Measurements from ENCODE around the gene SPATA20.

SPATA20 gene

GRCh38 chr17:50547035-50547735 is at the start of gene SPATA20:
Gene SPATA20, plus strand, starts transcription at chr17:50547174. Its CDS starts 35 bp downstream, at chr17:50547209.
- in situ Hi-C loops (cut with HindIII; ENCODE audit: low sequenced_read_pairs), result no loop called here

GRCh38 chr17:50498021-50498874 is 48.7 kb upstream of the SPATA20 start:
- in situ Hi-C loops (cut with HindIII; ENCODE audit: low sequenced_read_pairs), result no loop called here

DNA sequence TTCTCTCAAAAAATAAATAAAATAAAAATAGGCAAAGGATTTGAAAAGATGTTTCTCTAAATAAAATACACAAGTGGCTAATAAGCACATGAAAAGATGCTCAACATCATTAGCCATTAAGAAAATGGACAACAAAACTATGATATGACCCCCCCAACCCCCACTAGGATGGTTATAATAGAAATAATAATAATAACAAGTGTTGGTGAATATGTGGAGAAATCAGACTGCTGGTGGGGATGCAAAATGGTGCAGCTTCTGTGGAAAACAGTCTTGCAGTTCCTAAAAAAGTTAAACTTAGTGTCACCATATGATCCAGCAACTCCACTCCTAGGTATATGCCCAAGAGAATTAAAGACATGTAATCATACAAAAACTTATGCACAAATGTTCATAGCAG is 47.7 kb upstream of the SPATA20 start:
- in situ Hi-C loops (cut with HindIII; ENCODE audit: low sequenced_read_pairs), result no loop called here

- in situ Hi-C loops (cut with HindIII; ENCODE audit: low sequenced_read_pairs), result no loop called here
Observed at GRCh38 chr17:50499721-50500120, 47.3 kb upstream of the SPATA20 start.

- in situ Hi-C loops (cut with HindIII; ENCODE audit: low sequenced_read_pairs), result no loop called here
Observed at GRCh38 chr17:50501054-50501453, 45.9 kb upstream of the SPATA20 start.

GRCh38 chr17:50502301-50502990 is 44.5 kb upstream of the SPATA20 start:
- in situ Hi-C loops (cut with HindIII; ENCODE audit: low sequenced_read_pairs), result no loop called here

DNA sequence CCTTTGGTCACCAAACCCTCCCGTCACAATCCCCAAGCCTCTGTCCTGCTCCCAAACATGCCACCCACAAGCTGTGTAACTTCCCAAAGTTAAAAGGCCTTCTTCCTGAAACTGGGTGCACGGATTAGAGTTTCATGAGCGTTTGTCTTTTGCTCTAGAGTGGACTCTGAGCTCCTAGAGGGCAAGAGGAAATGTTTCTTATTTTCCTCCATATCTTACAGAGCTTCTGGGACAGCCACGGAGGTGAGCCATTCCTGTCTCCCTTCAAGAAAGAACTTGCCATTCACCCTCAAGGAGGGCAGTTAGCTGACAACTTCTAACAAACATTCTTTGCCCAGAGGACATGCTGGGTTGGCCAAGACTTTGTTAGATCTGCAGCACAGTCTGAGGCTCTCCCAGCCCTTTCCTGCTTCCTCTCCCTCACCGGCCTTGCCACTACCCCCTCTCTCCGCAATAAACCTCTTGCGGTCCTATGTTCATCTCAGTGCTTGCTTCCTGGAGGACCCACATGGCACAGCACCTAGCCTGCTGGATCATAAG is 41.3 kb upstream of the SPATA20 start:
- in situ Hi-C loops (cut with HindIII; ENCODE audit: low sequenced_read_pairs), result no loop called here

DNA sequence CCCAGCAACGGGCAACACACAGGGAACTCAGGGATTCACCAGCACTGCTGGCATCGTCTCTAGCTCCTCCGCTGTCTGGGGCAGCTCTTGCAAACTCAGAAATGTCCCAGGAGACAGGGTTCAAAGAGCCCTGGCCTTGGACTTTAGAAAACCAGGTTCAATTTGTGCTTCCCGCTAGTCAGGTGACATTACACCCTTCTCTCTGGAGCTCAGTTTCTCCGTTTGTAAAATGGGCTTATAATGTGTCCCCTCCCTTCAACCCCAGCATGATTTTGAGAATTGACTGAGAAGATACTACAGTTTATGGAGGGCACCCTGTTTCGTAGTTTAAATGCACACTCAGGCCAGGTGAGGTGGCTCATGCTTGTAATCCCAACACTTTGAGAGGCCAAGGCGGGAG is 40.7 kb upstream of the SPATA20 start:
- in situ Hi-C loops (cut with HindIII; ENCODE audit: low sequenced_read_pairs), result no loop called here

GRCh38 chr17:50507871-50508572 is 39.0 kb upstream of the SPATA20 start, which contains the start of gene MYCBPAP:
Gene MYCBPAP, plus strand, starts transcription at chr17:50508439. Its CDS starts 236 bp downstream, at chr17:50508675.
- in situ Hi-C loops (cut with HindIII; ENCODE audit: low sequenced_read_pairs), result no loop called here

- in situ Hi-C loops (cut with HindIII; ENCODE audit: low sequenced_read_pairs), result no loop called here
Observed at GRCh38 chr17:50508573-50509460, 38.2 kb upstream of the SPATA20 start.

GRCh38 chr17:50511058-50511457 is 35.9 kb upstream of the SPATA20 start:
- in situ Hi-C loops (cut with HindIII; ENCODE audit: low sequenced_read_pairs), result no loop called here

DNA sequence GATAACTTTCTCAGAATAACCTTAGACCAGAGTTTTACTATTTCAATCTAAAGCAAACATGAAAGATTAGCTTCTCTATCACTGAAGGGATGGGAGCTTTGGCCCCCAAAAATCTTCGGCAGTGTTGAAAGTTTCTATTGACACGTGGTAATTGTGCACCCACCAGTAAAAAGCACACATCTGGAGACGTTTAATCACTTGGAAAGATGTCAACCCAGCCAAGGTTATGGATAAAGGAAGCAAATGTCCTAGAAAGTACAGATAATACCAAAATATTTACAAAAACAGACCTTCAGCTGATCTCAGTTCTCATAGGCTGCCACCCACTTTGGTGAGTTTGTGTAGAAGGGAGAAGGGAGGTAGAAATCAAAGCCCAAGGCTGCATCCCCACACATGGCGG is 33.5 kb upstream of the SPATA20 start:
- in situ Hi-C loops (cut with HindIII; ENCODE audit: low sequenced_read_pairs), result no loop called here

DNA sequence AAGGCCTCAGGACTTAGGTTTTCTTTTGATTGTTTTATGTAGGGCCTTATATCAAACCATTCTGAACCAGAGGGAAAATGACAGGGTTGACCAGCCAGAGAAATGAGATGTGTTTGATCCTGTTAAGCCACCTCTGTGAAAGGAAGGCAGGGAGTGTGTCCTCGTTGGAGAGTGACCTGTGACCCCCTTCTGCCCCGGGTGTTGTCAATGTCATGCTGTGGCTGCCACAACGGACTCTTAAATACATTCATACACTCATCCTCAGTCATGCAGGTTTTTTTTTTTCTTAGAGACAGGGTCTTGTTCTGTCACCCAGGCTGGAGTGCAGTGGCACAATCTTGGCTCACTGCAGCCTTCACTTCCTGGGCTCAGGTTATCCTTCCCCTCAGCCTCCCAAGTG is 32.6 kb upstream of the SPATA20 start:
- in situ Hi-C loops (cut with HindIII; ENCODE audit: low sequenced_read_pairs), result no loop called here

DNA sequence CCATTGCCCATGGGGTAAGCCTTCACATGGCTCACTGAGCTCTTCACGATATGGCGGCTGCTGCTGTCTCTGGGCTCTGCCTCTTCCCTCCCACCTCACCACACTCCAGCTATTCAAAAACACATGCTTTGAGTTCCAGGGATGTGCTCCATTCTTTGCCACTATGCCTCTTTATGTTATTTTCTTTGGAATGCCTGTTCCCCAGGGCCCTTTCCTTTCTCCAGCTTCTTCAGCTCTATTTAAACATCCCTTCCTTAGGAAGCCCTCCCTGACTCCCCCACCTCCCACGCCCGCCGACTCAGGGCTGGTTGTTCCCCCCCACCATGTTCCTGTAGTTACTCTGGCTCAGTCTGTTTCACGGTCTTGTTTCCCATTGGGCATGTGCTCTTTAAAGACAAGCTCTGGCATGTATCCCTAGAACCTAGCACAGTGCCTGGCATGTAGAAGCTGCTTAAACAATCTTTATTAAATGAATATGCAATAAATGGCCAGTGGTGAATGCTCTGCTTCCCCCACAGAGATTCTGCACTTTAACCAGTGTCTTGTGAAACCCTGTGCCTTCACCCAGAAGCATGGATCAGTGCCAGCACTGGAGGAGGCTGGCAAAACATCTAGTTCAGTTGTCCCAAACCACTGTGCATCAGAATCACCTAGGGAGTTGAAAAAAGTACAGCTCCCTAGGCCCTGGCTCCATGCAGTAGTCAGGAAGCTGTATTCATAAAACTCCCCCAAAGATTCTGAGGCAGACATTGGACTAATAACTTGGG is 31.9 kb upstream of the SPATA20 start:
- in situ Hi-C loops (cut with HindIII; ENCODE audit: low sequenced_read_pairs), result no loop called here

DNA sequence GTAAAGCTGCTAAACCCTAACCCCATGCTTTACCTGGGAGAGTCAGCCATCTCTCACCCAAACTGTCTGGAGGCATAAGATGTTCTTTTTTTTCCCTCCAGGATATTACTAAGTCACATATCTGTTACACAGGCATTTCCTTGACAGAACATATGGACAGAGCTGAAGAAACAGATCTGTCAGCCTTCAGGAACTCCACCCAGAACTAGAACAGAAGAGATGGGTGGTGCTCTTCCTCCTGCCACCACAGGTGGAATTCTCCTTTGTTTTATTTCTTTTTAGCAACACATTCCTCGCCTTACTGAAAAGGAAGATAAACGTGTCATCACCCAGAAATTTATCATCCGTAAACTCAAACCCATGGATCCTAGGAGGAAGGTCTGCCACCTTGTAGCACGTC is 30.0 kb upstream of the SPATA20 start:
- in situ Hi-C loops (cut with HindIII; ENCODE audit: low sequenced_read_pairs), result no loop called here

GRCh38 chr17:50517504-50518383 is 29.2 kb upstream of the SPATA20 start:
- in situ Hi-C loops (cut with HindIII; ENCODE audit: low sequenced_read_pairs), result no loop called here

DNA sequence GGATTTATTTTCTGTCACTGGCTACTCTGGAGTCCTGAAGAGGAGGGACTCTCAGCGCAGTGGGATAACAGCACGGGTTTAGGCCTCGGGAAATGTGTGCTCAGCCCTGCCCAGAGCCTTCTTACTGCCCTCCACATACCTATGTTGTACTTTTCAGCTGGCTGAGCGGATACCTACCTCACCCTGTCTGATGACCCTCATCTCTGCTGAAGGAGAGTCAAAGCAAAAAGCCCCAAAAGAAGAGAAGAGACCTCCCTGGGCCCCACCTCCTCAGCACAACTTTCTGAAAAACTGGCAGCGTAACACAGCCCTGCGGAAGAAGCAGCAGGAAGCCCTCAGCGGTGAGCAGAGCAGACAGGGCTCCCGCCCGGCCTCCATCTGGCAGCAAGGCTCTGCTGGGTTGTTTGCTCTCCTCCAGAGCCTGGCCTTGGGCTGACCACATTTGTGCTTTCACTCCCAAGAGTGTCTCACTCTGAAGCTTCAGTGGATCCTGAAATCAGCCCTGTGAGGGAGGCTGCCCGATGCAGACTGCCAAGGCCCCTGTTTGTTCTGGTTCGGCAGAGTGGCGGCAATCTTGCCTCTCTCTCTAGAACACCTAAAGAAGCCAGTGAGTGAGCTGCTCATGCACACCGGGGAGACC is 28.5 kb upstream of the SPATA20 start:
- in situ Hi-C loops (cut with HindIII; ENCODE audit: low sequenced_read_pairs), result no loop called here

Data from DLD1 (cell line).